Measurements from ENCODE around the gene GPC6.

Gene GPC6

DNA sequence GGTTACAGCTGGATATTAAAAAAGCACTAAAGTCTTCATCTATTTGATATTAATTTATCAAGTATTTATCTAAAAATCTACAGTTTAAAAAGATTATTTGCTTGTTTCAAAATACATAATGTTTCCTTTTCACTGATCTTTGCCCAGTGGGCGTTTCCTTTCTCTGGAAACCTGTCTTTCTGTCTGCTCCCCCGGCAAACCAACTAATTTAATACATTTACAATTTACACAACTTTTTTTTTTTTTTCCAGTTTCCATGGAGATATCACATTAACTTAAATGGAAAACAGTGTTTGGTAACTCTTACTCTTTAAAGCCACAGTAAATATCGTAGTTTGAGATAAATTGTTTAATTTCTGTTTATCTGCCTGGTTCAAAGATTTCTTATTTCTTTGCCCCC, 5.3 kb downstream of the GPC6 start:
- no peak for FAIRE-seq

DNA sequence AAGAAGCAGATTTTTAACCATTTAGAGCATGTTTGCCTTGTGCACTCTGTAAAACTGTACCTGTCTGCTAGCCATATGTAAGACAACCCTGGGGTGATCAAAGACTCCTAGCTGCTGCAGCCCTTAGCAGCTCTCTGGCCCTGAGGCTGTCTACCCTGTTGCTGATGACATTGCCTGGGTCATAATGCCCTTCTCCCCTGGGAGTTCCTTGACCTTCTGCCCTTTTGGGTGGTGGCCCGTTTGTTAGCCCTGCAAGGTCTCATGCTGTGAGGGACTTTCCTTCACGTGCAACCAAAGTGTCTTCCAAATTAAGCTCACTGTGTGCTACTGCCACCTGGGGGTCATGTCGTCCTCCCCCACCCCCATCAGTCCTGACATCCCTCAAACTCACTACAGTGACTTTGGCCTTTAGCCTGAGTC, 7.4 kb downstream of the GPC6 start:
- FAIRE-seq: no peak

DNA sequence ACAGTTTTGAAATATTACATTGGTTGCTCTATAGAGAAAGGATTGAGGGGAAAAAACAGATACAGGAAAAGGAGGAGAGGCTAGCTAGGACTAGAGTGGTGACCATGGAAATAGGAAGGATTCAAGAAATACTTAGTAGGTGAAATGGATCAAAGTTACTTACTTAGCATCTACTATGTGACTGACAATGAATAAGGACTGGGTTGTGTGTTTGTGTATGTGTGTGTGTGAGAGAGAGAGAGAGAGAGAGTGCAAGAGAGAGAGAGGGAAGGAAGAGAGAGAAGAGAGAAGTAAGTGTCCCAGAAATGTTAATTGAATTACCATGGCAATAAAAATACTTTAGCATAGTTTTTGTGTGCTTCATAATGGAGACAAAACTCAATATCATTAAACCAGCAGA, 7.9 kb downstream of the GPC6 start:
- FAIRE-seq: no peak

DNA sequence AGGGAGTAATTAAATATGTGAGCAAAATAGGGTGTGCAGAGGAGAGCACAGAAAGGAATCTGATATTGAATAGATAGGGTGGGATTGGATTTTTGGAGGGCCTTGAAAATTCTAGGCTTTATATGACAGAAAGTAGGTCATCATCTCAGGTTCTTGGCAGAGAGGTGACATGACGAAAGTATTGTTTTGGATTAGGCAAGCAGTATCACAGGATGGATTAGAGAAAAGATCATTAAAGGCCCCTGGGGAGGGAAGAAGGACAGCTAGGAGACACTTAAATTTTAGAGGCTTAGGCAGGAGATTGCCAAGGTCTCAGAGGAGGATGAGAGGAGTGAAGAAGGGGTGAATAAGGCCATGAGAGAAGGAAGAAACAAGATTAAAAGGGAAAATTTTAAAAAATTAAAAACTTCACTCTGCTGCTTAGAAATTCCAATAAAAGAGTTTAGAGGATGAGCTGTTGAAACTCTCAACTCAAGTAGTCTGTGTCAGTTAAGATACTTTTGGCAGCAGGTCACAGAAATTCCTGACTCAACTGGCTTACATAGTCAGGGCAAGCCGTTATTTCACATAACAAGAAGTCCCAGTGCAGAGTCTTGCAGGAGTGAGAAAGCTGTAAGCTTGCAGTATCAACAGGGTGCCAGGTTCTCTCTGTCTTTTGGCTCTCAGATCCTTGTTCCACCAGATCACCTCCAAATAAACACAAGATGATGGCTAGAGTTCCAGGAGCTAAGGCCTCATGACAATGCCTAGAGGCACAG, 8.8 kb downstream of the GPC6 start:
- no peak for FAIRE-seq

DNA sequence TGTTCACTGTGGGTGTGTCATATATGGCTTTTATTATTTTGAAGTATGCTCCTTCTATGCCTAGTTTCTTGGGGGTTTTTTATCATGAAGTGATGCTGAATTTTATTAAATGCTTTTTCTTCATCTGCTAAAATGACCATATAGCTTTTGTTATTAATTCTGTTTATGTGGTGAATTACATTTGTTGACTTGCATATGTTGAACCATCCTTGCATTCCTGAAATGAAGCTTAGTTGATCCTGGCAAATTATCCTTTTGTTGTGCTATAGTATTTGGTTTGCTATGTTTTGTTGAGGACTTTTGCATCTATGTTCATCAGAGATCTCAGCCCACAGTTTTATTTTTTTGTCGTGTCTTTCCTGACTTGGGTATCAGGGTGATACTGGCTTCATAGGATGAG, 12.1 kb downstream of the GPC6 start:
- FAIRE-seq: no peak

DNA sequence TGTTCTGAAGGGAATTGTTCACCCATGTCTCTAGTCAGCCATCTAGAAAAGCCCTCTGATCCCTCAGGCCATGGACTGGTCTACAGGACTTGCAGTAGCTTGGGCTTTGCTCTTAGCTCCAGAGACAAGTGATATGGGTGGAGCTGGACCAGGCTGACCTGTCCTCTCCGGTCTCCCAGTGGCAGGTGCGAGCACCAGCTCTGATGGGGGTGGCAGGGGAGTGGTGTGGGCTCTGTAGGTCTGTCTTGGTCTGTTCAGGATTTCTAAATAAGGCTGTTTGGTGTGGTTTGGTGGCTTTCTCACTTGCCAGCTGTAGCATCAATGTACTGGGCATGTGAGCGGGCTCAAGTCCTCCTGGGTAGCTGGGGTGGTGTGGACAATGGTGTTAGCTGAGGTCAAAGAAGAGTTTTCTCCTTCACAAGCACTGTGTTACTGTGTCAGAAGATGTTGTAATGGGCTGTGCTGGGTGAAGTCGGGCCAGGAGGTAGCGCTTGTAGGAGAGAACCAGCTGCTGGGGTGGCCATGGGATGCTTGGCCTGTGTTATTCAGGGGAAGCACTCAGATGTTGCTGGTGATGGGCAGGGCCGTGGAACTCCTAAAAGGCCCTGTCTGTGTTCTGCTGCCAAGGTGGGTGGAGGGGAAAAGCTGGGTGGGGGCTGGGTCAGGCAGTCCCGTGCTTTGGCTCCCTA, 16.9 kb downstream of the GPC6 start:
- FAIRE-seq: no peak

DNA sequence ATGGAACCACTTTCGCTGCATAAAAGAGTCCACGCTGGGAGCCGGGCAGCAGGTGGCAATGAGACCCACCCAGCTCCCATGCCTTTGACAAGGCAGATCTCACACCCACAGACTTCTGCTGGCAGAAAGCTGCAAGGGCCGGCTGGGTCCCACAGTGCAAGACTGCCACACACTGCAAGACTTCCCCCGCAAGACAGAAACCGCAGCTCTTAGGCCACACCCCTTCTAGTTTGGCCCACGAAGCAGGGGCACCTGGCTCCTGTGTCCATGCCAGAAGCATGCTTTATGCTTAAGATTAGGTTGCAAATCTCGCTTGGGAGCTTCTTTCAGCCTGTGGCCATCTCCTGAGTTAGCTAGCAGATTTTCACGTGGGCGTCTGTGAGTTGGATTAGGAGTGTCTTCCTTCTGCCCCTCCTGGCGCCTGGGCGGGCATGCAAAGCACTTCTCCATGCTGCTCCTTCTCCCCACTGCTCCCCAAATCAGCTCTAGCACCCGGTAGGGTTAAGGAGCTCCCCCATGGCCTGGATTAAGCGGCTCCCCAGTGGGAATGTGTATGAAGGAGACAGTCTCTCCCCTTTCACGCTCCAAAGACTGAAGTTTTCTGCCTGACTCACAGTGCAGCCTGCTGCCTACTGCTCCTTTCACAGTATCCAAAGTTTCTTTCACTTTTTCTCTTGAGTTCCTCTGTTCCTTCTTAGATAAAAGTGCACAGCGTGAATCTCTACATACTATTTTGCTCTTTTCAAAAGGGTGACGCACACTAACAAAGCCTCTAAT, 17.7 kb downstream of the GPC6 start:
- FAIRE-seq: no peak

DNA sequence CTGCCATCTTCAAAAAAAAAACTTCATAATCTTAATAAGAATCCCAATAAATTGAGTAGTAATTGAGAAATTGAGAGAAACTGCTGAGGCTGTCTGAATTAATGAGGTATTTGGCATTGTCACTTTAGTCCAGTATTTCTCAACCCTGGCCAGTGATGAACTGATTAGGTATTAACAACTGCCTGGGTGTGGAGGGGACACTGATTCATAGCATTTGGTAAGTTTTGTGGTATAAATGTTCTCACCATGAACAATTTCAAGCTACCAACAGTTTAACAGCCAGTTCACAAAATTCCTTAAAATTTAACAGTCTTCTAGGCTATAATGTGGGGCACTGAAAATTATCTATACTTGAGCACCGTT, 18.3 kb downstream of the GPC6 start:
- FAIRE-seq: no peak

DNA sequence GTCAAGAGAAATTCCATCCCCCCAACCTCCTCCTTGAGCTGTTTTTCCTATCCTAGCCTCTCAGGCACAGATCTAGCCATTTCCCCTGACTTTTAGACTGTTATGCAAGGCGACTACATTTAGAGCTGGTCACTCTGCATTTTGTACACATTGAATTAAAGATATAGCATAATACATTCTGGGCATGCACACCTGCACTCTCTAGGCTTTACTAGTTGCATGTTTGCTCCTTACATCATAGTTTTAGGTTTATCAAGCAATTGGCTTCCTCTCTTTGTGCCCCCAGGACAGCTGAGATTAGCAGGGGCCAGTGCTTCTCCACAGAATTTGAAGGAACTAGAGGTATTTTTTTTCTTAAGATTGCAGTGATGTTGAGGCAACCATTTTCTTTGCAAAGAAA, 19.5 kb downstream of the GPC6 start:
- FAIRE-seq: no peak

DNA sequence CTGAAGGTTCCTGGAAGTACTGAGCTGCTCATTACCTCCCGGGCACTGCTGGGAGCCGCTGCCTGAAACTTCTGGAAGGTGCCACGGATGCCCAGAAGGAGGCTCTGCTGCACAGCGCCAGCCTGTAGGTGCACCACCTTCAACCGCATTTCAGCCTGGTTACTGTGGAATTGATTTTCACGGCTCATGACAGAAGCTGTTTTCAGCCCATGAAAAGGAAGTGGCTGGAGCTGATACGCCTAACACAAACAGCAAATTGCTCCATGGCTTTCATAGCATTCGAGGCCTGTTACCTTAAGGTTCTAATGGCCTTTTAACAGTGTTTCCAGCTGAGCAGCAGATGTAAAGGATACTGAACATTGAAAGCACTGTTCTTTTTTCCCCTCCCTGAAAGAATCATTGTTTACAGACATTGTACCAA, 22.0 kb downstream of the GPC6 start:
- no peak for FAIRE-seq

DNA sequence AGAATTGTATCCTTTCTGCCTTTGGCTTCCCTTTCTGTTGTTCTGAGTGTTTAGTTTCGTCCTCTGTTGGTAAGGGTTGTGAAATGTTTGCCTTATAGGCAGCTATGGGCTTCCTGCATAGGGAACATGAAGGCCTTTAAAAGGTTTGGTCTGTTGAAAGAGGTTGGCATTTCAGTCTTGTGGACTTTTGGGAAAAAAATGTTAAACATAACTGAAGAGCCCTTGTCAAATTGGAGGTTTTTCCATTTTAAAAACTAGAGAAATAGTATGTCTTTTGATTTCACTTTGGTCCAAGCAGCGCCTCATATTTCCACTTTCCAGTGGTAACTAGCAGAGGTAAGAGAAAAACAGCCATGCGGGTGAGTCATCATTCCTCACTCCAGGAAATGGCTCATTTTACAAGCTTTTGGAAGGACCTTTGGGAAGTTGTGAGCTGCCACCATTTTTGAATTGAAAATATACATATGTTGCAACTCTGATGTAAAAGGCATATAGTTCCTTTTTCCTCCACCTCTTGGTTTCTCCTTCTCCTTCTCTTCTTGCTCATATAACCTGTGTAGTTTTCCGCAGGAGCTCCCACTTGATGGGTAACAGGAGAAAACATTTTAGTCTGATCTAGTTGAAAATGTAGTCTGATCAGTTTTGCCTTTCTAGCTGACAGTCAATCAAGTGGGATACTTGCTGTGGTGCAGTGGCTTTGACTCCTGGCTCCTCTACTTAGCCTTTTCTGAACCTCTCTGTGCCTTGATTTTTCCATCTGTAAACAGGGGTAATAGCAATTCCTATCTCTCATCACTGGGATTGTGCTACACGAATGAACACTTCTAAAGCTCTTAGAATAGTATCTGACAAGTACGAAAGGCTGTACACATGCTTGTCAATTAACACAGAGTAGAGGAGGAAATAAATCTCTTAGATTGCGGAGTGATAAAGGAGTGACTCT, 23.0 kb downstream of the GPC6 start:
- FAIRE-seq: no peak

DNA sequence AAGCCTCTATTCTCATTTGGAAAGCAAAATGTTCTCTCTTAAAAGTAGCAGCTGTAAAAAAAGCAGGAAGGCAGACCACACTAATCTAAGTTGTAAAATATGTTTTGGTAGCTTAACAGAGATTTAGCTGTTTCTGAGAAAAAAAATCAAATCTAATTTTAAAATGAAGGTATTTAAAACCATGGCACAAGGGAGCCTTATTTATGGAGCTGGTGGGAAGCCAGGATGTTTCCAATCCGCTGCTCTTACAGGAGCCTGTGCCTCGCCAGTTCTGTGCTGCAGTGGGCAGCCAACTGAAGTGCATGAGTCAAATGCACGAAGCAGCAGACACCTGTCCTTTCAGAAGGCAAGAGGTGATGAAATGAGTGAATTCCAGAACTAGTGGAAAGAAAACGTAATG, 28.2 kb downstream of the GPC6 start:
- FAIRE-seq: no peak

DNA sequence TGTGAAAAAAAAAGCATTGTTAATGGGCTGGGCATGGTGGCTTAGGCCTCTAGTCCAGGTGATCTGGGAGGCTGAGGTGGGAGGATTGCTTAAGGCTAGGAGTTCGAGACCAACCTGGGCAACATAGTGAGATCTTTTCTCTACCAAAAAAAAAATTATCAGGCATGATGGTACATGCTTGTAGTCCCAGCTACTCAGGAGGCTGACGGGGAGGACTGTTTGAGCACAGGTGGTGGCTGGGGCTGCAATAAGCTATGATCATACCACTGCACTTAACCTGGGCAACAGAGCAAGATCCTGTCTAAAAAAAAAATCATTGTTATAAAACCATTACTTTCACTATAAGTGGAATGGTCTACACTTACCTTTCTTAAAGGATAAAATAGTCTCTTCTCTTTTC, 30.4 kb downstream of the GPC6 start:
- FAIRE-seq: no peak

DNA sequence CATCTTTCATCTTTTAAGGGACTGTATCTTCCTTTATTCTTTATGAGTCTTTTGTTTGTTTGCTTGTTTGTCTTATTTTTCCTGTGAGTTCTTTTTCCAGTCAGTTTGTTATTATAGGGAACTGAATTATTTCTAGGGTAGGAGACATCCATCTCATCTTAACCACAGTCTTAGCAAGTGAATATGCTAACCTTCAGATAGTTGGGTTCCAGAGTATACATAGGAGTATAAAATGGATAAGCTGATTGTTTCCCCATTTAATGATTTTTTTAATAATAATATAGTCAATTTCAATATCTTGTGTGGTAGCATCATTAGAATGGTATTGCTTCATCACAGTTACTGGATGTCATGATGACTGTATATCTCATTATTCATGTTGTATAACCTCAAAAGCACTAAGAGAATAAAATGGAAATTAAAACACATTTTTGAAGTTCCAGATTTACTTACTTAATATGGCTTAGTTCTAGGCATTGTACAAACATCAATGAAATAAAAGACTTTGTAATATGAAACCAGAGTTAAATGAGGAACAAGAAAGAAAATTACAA, 33.0 kb downstream of the GPC6 start:
- FAIRE-seq: no peak

DNA sequence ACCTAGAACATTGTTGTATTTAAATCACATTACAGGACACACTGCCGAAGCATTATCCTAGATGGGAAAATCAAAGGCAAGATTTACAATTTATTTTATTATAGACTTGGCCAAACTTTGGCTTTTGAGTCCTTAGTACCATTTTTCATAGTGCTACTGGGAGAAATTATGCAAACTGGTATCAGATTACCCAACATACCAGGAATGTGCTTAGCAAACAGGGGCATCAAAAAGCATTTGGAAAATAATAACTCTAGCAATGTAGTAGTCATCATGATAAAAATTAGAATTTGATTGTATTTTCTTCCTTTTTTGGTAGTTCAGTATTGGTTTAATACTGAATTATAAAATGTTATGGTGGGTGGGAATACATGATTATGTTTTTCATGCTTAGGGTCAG, 34.0 kb downstream of the GPC6 start:
- FAIRE-seq: no peak

DNA sequence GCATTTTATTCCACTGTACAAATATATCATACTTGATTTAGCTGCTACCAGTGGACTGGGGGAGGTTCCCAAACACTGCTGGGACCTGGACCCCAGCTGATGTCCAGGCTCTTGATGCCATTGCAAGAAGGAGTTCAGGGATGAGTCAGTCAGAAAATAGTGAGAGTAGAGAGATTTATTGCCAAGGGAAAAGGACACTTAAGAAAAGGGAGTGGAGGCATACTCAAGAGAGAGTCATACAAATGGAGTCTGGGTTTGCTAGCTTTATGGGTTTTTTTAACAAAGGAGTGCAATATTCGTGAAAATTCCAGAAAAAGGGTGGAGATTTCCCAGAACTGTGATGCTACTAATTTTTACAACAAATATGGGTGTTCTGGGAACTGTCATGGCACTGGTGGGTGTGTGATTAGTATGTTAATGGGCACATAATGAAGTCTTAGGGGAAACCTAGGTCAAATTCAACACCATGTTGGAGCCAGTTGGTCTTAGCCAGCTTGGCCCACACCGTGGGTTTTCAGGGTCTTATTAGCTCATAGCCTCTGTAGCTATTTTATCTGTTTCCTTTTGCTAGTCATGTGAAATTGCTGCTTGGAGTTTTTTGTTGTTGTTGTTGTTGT, 36.2 kb downstream of the GPC6 start:
- no peak for FAIRE-seq

DNA sequence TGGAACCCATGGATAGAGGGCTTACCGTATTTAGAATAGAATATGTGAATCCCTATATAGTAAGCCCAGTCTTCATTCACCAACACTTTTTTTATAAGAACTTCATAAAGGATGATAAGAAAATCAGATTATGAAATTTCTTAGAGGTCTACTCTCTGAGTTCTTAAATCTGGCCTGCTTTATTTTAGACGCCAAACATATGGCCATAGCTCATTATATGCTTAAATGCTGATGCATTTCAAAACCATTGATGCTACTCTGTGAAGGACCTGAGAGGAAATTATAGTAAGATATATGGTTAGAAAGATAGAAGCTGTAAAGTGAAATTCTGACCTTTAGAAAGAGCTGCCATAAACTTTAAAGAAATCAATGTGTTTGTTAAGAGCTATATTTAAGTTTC, 38.3 kb downstream of the GPC6 start:
- FAIRE-seq: no peak

DNA sequence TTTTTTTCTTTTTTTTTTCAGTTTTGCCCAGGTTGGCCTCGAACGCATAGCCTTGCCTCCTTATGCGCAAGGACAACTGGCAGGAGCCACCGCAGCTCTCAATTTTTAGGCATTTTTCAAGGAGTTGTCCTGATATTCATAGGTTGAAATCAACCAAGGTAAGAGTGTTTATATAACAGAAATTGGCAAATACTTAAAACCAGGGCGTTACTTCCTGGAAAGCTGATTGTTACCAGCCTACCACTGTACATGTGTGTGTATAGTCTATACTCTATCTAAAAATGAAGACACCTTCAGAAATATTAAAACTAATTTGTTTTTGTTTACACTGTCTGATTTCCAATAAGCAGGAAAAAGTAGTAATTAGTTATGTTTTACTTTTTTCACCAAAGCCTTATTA, 39.2 kb downstream of the GPC6 start:
- no peak for FAIRE-seq

DNA sequence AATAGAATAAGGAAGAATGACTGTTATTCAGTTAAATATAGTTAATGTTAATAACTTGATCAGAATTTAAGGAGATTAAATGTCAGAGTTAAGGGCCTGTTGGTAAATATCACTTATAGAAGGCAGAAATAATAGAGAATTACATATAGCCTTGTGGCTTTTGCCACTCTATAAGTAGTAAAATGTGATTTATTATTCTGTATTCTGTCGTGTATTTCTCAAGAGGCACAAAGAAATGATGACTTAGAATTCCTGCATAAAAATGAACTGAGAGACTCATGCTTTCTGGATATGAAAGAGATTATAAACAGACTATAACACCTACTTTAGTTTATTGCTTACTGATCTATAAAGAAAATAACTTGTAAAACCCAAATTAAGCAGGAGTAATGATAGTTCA, 40.1 kb downstream of the GPC6 start:
- FAIRE-seq: no peak

DNA sequence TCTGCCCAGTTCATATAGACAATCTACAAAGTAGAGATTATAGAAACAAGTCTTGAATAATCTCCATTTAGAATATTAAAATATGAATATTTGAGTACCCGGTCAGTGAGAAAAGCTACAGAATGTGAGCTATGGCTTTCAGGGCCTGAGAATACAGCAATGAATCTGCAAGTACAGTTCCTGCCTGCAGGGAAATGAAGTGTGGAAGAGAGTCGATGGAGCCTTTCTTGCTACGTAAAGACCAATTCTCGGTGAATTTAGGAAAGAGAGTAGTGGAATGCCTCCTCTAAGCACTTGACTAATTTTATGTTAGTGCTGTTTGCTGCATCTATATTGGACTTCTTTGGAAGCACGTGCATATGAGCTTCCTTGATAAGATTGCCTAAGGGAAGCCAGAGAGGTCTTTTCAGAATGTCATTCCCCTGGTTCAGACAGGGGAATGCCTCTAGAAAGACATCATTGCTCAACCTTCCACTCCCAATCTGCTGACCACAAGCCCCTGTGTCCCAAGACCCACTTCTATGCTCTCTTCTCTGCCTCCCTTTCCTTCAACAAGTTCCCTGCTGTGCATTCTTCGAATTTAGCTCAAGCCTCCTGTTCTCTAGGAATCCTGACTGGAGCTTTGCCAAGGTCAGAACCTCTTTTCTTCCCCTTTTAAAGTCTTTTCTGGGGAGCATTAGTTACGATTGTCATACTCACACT, 41.9 kb downstream of the GPC6 start:
- FAIRE-seq: no peak
